Ascending aorta (tissue), 2 donors: ENCODE data around the gene RETNLB. TPM values are rescaled to one million over a fixed set of nuclear protein-coding genes. Genes with fewer than 3 reads are reported as not detected.

Experiments used
- DNase-seq, 2 donors: peaks; one replicate each; pipeline ENCODE4 v3.0.0-alpha.2; 2019; ENCODE audit warnings: low spot score in 2 of 2
- H3K27ac ChIP-seq, 2 donors: fragments of 200-600 bp; sonication (generic); one replicate each; pipeline ENCODE4 v1.5.1; 2016 to 2017; ENCODE audit warnings: mild to moderate bottlenecking in 1 of 2
- H3K27me3 ChIP-seq: fragments of 200-600 bp; sonication (generic); one replicate; pipeline ENCODE4 v1.5.1; 2017
- H3K36me3 ChIP-seq, 2 donors: fragments of 200-600 bp; sonication (generic); one replicate each; pipeline ENCODE4 v1.5.1; 2016
- H3K4me1 ChIP-seq, 2 donors: fragments of 200-600 bp; sonication (generic); one replicate each; pipeline ENCODE4 v1.5.1; 2016 to 2017; ENCODE audit warnings: mild to moderate bottlenecking in 1 of 2
- H3K4me3 ChIP-seq, 2 donors: fragments of 200-600 bp; sonication (generic); one replicate each; pipeline ENCODE4 v1.5.1; 2016 to 2017; ENCODE audit warnings: mild to moderate bottlenecking in 1 of 2
- H3K9me3 ChIP-seq, 2 donors: fragments of 200-600 bp; sonication (generic); one replicate each; pipeline ENCODE4 v1.5.1; 2016
- CTCF ChIP-seq, 3 experiments: fragments of 200-600 bp in 2 of 3; fragments of 450-650 bp in 1 of 3; sonication (generic) in 2 of 3; IDR thresholded peaks; one replicate each; pipeline ENCODE4 v1.5.1; 2016 to 2019; ENCODE audit warnings: antibody characterized with exemption in 3 of 3, mild to moderate bottlenecking in 1 of 3, moderate library complexity in 1 of 3
- intact Hi-C: fragments of 100-400 bp; cut with DNase I; formaldehyde crosslinking; loops from one replicate; pipeline ENCODE4 v1.15.1; 2023
- total RNA-seq: library from RNA; depleted of rRNA; stranded (reverse); fragments of >200 nt; gene quantifications from one replicate; pipeline ENCODE4 v1.1.0, GENCODE V29; 2016

Gene RETNLB
- total RNA-seq, 1 donor from 2014 or later = not detected

- intact Hi-C loops = no loop called here
- Histone ChIP-seq H3K27me3 (no peaks in the 10 kb centered on the region), H3K9me3 (no peaks in the 10 kb centered on the region), H3K4me3 (no peak overlapping the region), H3K4me1 (no peaks in the 10 kb centered on the region), H3K36me3 (no peaks in the 10 kb centered on the region), H3K27ac (no peak overlapping the region)
- TF ChIP-seq CTCF (IDR thresholded peaks at IDR 0.05) = no peak
- no peak for DNase-seq
Observed at GRCh38 chr3:108736821-108737220, 20.4 kb downstream of the RETNLB start.

GRCh38 chr3:108728934-108729333 lies 28.3 kb downstream of the RETNLB start:
- Histone ChIP-seq H3K27me3 (no peaks in the 10 kb centered on the region), H3K36me3 (no peaks in the 10 kb centered on the region), H3K4me1 (no peaks in the 10 kb centered on the region), H3K9me3 (no peaks in the 10 kb centered on the region), H3K27ac (no peak overlapping the region), H3K4me3 (no peak overlapping the region)
- DNase-seq = no peak
- intact Hi-C loops = no loop called here
- TF ChIP-seq CTCF (IDR thresholded peaks at IDR 0.05) = no peak

- H3K36me3 ChIP-seq = no peaks in the 10 kb centered on the region
- H3K27me3 ChIP-seq = no peaks in the 10 kb centered on the region
- intact Hi-C loops = no loop called here
- no peak overlapping the region for H3K4me3 ChIP-seq
- no peaks in the 10 kb centered on the region for H3K4me1 ChIP-seq
- no peak for DNase-seq
- no peak for TF ChIP-seq CTCF (IDR thresholded peaks at IDR 0.05)
- H3K27ac ChIP-seq = no peak overlapping the region
- no peaks in the 10 kb centered on the region for H3K9me3 ChIP-seq
Observed at GRCh38 chr3:108728105-108728504, 29.1 kb downstream of the RETNLB start.

- TF ChIP-seq CTCF (IDR thresholded peaks at IDR 0.05) = no peak
Observed at GRCh38 chr3:108724101-108724500, 33.1 kb downstream of the RETNLB start.

GRCh38 chr3:108722724-108723123 lies 34.5 kb downstream of the RETNLB start:
- H3K27ac ChIP-seq = no peak overlapping the region
- intact Hi-C loops = no loop called here
- no peaks in the 10 kb centered on the region for H3K4me1 ChIP-seq
- no peak overlapping the region for H3K4me3 ChIP-seq
- no peaks in the 10 kb centered on the region for H3K9me3 ChIP-seq
- TF ChIP-seq CTCF (IDR thresholded peaks at IDR 0.05) = no peak
- H3K36me3 ChIP-seq = no peaks in the 10 kb centered on the region
- no peaks in the 10 kb centered on the region for H3K27me3 ChIP-seq
- DNase-seq = no peak

More at GRCh38 chr3:108724101-108724500, 33.1 kb downstream of the RETNLB start:
- Histone ChIP-seq H3K27ac (no peak overlapping the region), H3K9me3 (no peaks in the 10 kb centered on the region), H3K4me1 (no peaks in the 10 kb centered on the region), H3K36me3 (no peaks in the 10 kb centered on the region), H3K27me3 (no peaks in the 10 kb centered on the region), H3K4me3 (no peak overlapping the region)
- intact Hi-C loops = no loop called here
- no peak for DNase-seq

- intact Hi-C loops = no loop called here
- no peaks in the 10 kb centered on the region for H3K36me3 ChIP-seq
- no peaks in the 10 kb centered on the region for H3K4me1 ChIP-seq
- no peak overlapping the region for H3K27ac ChIP-seq
- H3K4me3 ChIP-seq = no peak overlapping the region
- H3K27me3 ChIP-seq = no peaks in the 10 kb centered on the region
- no peak for DNase-seq
- H3K9me3 ChIP-seq = no peaks in the 10 kb centered on the region
- no peak for TF ChIP-seq CTCF (IDR thresholded peaks at IDR 0.05)
Observed at GRCh38 chr3:108719178-108719806, 37.9 kb downstream of the RETNLB start.
